HEK293T (cell line): ENCODE measurements around the gene INPP4B.

ENCODE experiments used
- CTCF ChIA-PET: fragments of 350-600 bp; formaldehyde crosslinking; extraction: SDS; loops from one replicate; lab custom pipeline; 2021; ENCODE audit warnings: antibody characterized with exemption, inconsistent platforms; lab: Yijun Ruan, JAX
- POLR2A ChIA-PET: fragments of 350-600 bp; formaldehyde crosslinking; extraction: SDS; loops from one replicate; lab custom pipeline; 2020; ENCODE audit warnings: antibody characterized with exemption, inconsistent platforms; lab: Yijun Ruan, JAX
- DNase-seq: peaks from one replicate; pipeline ENCODE4 v3.0.0; 2012; ENCODE audit warnings: mixed read lengths; ENCODE audit errors: extremely low spot score
- ARNT ChIP-seq: fragments of 450-650 bp; IDR thresholded peaks from 2 replicates; pipeline ENCODE4 v1.6.1; 2017; ENCODE audit warnings: mild to moderate bottlenecking
- BHLHE40 ChIP-seq: fragments of 450-650 bp; IDR thresholded peaks from 2 replicates; pipeline ENCODE4 v1.6.1; 2016; ENCODE audit warnings: mild to moderate bottlenecking, moderate library complexity, borderline replicate concordance
- CTBP1 ChIP-seq: fragments of 450-650 bp; IDR thresholded peaks from 2 replicates; pipeline ENCODE4 v1.6.1; 2016; ENCODE audit warnings: borderline replicate concordance
- ELF4 ChIP-seq: fragments of 450-650 bp; IDR thresholded peaks from 2 replicates; pipeline ENCODE4 v1.6.1; 2017; ENCODE audit warnings: antibody characterized with exemption
- FOXA1 ChIP-seq: fragments of 450-650 bp; IDR thresholded peaks from 2 replicates; pipeline ENCODE4 v1.6.1; 2016; ENCODE audit warnings: mild to moderate bottlenecking
- FOXK2 ChIP-seq: fragments of 450-650 bp; IDR thresholded peaks from 2 replicates; pipeline ENCODE4 v1.6.1; 2016; ENCODE audit warnings: mild to moderate bottlenecking
- FOXM1 ChIP-seq: fragments of 450-650 bp; IDR thresholded peaks from 2 replicates; pipeline ENCODE4 v1.6.1; 2017; ENCODE audit warnings: mild to moderate bottlenecking, borderline replicate concordance
- HDGF ChIP-seq: fragments of 450-650 bp; IDR thresholded peaks from 2 replicates; pipeline ENCODE4 v1.6.1; 2017; ENCODE audit warnings: antibody characterized with exemption, borderline replicate concordance
- L3MBTL2 ChIP-seq: fragments of 450-650 bp; conservative IDR thresholded peaks from 2 replicates; pipeline ENCODE4 v1.6.1; 2016; ENCODE audit warnings: mild to moderate bottlenecking
- LEF1 ChIP-seq: fragments of 450-650 bp; IDR thresholded peaks from 2 replicates; pipeline ENCODE4 v1.6.1; 2017; ENCODE audit warnings: mild to moderate bottlenecking, borderline replicate concordance
- NFRKB ChIP-seq: fragments of 450-650 bp; IDR thresholded peaks from 2 replicates; pipeline ENCODE4 v1.6.1; 2016; ENCODE audit warnings: mild to moderate bottlenecking, moderate library complexity
- SP1 ChIP-seq: fragments of 450-650 bp; IDR thresholded peaks from 2 replicates; pipeline ENCODE4 v1.6.1; 2017
- SUZ12 ChIP-seq: fragments of 450-650 bp; IDR thresholded peaks from 2 replicates; pipeline ENCODE4 v1.6.1; 2016; ENCODE audit warnings: mild to moderate bottlenecking
- TARDBP ChIP-seq: fragments of 450-650 bp; IDR thresholded peaks from 2 replicates; pipeline ENCODE4 v1.6.1; 2016
- ZNF384 ChIP-seq: fragments of 450-650 bp; IDR thresholded peaks from 2 replicates; pipeline ENCODE4 v1.6.1; 2016
- TF ChIP-seq, protein P1 (sequence below): fragments of 450-650 bp; IDR thresholded peaks from 2 replicates; pipeline ENCODE4 v1.6.1; 2016

INPP4B gene

GRCh38 chr4:142697320-142697719 lies 148.8 kb downstream of the INPP4B start:
- TF ChIP-seq, protein P1, sequence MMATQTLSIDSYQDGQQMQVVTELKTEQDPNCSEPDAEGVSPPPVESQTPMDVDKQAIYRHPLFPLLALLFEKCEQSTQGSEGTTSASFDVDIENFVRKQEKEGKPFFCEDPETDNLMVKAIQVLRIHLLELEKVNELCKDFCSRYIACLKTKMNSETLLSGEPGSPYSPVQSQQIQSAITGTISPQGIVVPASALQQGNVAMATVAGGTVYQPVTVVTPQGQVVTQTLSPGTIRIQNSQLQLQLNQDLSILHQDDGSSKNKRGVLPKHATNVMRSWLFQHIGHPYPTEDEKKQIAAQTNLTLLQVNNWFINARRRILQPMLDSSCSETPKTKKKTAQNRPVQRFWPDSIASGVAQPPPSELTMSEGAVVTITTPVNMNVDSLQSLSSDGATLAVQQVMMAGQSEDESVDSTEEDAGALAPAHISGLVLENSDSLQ = peak; percentile 91
- no peak for TF ChIP-seq FOXM1
- no peak for TF ChIP-seq ARNT
- ChIA-PET POLR2A (no interaction called here), CTCF (no interaction called here)
- no peak for DNase-seq

DNA sequence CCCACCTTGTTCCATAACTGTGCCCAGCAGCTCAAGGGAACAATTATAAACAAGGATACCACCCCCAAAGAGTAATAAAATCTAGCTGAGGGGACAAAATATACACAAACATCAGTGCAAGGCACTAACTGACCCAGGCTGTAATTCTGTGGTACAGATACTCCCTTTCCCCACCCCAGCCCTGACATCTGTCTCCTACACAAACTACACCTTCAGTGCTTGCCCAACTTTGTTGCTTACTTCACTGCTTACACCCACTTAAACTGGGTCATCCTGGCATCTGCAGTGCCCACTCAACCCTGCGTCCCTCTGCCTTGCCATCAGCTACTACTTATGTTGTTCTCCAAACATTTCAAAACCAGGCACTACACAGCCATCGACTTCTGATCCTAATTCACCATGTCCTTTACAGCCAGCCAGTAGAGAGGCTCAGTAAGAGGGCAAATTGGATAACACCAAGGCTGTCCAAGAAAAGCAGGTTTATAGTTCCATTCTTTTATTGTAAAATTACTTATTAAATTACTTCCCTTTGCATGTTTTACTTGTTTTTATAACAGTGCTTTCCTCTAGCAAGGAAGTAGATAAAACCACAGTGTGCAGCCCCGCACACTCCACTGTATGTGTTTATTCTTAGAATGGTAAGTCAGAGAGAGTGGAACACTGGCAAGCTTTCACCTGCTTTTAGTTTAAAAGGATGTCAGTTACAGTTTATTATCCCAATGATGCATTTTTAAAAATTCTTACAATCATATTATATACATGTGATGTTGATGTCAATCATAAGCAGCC lies 149.6 kb downstream of the INPP4B start:
- ChIA-PET CTCF (interaction anchor here (1.3 kb wide), 1 partner anchor 19 kb away, joined by 4 read pairs; no protein-coding TSS in a partner anchor), POLR2A (no interaction called here)
- no peak for TF ChIP-seq ZNF384
- TF ChIP-seq SUZ12 = no peak
- no peak for DNase-seq

GRCh38 chr4:142690406-142691163 lies 155.5 kb downstream of the INPP4B start:
- TF ChIP-seq FOXK2 = no peak
- no peak for TF ChIP-seq FOXA1
- TF ChIP-seq LEF1 = no peak
- TF ChIP-seq NFRKB = no peak
- TF ChIP-seq SP1 = no peak
- TF ChIP-seq, protein P1 = no peak
- TF ChIP-seq ZNF384 = no peak
- no peak for TF ChIP-seq BHLHE40
- no peak for TF ChIP-seq ARNT
- TF ChIP-seq HDGF = no peak
- no peak for TF ChIP-seq ELF4
- TF ChIP-seq L3MBTL2 = no peak
- no peak for TF ChIP-seq FOXM1
- TF ChIP-seq TARDBP = no peak
- no peak for TF ChIP-seq CTBP1
- no peak for TF ChIP-seq SUZ12
- no peak for DNase-seq
- ChIA-PET CTCF (no interaction called here), POLR2A (no interaction called here)

- ChIA-PET CTCF (interaction anchor here (0.6 kb wide), 1 partner anchor 1920 kb away, joined by 8 read pairs; no protein-coding TSS in a partner anchor), POLR2A (no interaction called here)
- TF ChIP-seq BHLHE40 = no peak
- no peak for TF ChIP-seq SUZ12
- no peak for TF ChIP-seq ZNF384
- TF ChIP-seq FOXK2 = no peak
- no peak for TF ChIP-seq HDGF
- TF ChIP-seq ELF4 = no peak
- no peak for TF ChIP-seq L3MBTL2
- TF ChIP-seq LEF1 = no peak
- TF ChIP-seq ARNT = no peak
- TF ChIP-seq, protein P1 = no peak
- TF ChIP-seq FOXM1 = no peak
- TF ChIP-seq SP1 = no peak
- TF ChIP-seq FOXA1 = no peak
Measured at GRCh38 chr4:142687547-142688275, 158.4 kb downstream of the INPP4B start.

GRCh38 chr4:142686081-142686480 lies 160.0 kb downstream of the INPP4B start:
- ChIA-PET POLR2A (no interaction called here), CTCF (no interaction called here)
- TF ChIP-seq SP1 (no peak), L3MBTL2 (no peak), LEF1 (no peak), FOXK2 (no peak), HDGF (no peak), ZNF384 (no peak), TARDBP (no peak)
- TF ChIP-seq, protein P1 = no peak
- no peak for DNase-seq

More at GRCh38 chr4:142687547-142688275, 158.4 kb downstream of the INPP4B start:
- no peak for DNase-seq
